A673 (cell line): ENCODE data around the gene CHCHD1.

Source experiments
- EZH2 ChIP-seq: fragments of 200-600 bp; sonication (generic); IDR thresholded peaks from 2 replicates; pipeline ENCODE4 v1.6.1; 2017; ENCODE audit warnings: borderline replicate concordance, low read depth, mild to moderate bottlenecking, mixed read lengths, antibody characterized with exemption, low read length; ENCODE audit not compliant: poor library complexity, severe bottlenecking
- TF ChIP-seq, protein P1 (sequence below): fragments of 300-800, 200-600 bp; sonication (generic); conservative IDR thresholded peaks from 2 replicates; pipeline ENCODE4 v1.5.1; 2017; ENCODE audit warnings: low read depth, mild to moderate bottlenecking, antibody characterized with exemption, low read length, moderate library complexity, mixed read lengths

DNA sequence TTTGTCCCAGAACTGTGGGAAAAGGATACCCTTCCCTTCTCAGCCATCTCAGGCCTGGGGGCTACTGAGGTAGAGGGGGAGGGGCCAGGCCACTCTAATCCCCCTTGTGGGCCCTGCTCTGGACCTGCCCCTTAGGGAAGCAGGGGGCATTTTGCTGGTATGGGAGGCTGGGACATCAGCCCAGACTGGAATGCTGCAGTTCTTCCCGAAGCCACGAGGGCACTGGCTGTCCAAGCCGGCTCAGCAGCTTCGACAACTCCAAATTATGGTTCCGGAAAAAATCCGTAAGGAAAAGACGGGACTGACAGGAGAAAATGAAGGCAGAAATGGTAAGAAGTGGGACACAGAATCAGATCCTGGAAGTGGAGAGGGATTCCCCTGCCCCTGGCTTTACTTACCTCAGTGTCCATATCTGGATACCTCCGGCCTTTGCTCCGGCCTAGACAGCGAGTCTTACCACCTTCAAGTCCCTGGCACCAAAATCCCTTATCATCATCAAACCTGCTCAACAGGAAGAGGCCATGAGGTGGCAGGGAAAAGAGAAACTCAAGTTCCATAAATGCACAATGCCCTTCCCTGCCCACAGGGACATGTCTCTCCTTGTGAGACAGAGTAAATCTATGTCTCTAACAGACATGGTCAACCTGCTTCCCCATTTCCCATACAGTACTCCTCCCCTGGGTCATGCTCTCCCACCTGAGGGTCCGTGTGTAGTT lies 20.6 kb downstream of the CHCHD1 start:
- no peak for TF ChIP-seq EZH2
- TF ChIP-seq, protein P1, sequence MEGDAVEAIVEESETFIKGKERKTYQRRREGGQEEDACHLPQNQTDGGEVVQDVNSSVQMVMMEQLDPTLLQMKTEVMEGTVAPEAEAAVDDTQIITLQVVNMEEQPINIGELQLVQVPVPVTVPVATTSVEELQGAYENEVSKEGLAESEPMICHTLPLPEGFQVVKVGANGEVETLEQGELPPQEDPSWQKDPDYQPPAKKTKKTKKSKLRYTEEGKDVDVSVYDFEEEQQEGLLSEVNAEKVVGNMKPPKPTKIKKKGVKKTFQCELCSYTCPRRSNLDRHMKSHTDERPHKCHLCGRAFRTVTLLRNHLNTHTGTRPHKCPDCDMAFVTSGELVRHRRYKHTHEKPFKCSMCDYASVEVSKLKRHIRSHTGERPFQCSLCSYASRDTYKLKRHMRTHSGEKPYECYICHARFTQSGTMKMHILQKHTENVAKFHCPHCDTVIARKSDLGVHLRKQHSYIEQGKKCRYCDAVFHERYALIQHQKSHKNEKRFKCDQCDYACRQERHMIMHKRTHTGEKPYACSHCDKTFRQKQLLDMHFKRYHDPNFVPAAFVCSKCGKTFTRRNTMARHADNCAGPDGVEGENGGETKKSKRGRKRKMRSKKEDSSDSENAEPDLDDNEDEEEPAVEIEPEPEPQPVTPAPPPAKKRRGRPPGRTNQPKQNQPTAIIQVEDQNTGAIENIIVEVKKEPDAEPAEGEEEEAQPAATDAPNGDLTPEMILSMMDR = no peak
